Peyer's patch (tissue), 4 donors: ENCODE measurements around the gene HMGA1.

Experiments
- POLR2A ChIP-seq, 2 donors: fragments of 450-650 bp; IDR thresholded peaks; one replicate each; pipeline ENCODE4 v1.5.1; 2017; ENCODE audit warnings: antibody characterized with exemption in 2 of 2, mild to moderate bottlenecking in 2 of 2, moderate library complexity in 2 of 2
- TF ChIP-seq, protein P1 (sequence below), 6 experiments: fragments of 450-650 bp in 4 of 6; fragments of 200-600 bp in 2 of 6; sonication (generic) in 1 of 6; IDR thresholded peaks; one replicate each; pipeline ENCODE4 v1.5.1; 2017 to 2019; ENCODE audit warnings: antibody characterized with exemption in 6 of 6, mild to moderate bottlenecking in 3 of 6, moderate library complexity in 1 of 6

DNA sequence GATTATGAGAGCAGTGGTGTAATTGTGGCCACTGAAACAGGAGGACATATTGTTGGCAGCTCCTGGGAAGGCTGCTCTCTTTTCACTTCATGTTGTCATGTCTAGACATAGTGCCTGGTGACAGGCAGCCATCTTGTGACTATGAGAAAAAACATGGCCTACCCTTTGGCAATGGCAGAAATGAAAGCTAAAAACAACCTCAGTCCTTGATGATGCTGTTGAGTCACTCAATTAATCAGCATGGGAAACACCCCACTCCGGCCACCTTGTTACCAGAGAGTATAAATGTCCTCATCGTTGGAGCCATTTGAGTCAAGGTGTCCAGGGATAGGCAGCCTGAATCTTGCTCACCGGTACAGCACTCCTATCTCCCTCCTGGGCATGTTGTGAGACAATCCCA, 31.2 kb upstream of the HMGA1 start:
- TF ChIP-seq, protein P1, sequence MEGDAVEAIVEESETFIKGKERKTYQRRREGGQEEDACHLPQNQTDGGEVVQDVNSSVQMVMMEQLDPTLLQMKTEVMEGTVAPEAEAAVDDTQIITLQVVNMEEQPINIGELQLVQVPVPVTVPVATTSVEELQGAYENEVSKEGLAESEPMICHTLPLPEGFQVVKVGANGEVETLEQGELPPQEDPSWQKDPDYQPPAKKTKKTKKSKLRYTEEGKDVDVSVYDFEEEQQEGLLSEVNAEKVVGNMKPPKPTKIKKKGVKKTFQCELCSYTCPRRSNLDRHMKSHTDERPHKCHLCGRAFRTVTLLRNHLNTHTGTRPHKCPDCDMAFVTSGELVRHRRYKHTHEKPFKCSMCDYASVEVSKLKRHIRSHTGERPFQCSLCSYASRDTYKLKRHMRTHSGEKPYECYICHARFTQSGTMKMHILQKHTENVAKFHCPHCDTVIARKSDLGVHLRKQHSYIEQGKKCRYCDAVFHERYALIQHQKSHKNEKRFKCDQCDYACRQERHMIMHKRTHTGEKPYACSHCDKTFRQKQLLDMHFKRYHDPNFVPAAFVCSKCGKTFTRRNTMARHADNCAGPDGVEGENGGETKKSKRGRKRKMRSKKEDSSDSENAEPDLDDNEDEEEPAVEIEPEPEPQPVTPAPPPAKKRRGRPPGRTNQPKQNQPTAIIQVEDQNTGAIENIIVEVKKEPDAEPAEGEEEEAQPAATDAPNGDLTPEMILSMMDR (IDR thresholded peaks at IDR 0.05), result no peak
- TF ChIP-seq POLR2A (IDR thresholded peaks at IDR 0.05), result no peak
